A172 (cell line): ENCODE results near the gene CXorf66. TPM values are rescaled to one million over a fixed set of nuclear protein-coding genes. Genes with fewer than 3 reads are reported as not detected.
A peak's percentile ranks its signal among the peaks of the same experiment; 100 is the strongest.
"Not testable (repeated sequence)": the region's sequence is repeated elsewhere in the genome, so short reads cannot be mapped to it uniquely, and the experiment has no call there.

Source experiments
- DNase-seq: peaks from one replicate; pipeline ENCODE4 v3.0.0-alpha.2; 2015; ENCODE audit warnings: low spot score
- total RNA-seq: library from RNA; depleted of rRNA; stranded (reverse); fragments of >200 nt; shearing (Covaris generic); gene quantifications from 2 replicates; pipeline ENCODE4 v1.2.3, GENCODE V29; 2014; rRNA removed

CXorf66 gene, protein sequence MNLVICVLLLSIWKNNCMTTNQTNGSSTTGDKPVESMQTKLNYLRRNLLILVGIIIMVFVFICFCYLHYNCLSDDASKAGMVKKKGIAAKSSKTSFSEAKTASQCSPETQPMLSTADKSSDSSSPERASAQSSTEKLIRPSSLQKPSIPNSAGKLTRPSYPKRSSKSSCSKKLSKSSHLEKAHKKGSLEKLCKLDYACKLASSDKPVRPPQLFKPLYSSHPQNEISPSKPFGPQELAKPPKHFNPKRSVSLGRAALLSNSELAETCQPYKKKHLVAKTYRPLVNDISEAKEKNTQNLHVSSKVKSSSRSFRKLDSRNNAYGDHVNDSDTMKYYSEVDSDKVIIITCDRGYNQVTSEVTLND
- total RNA-seq = not detected in 2 replicates

DNA sequence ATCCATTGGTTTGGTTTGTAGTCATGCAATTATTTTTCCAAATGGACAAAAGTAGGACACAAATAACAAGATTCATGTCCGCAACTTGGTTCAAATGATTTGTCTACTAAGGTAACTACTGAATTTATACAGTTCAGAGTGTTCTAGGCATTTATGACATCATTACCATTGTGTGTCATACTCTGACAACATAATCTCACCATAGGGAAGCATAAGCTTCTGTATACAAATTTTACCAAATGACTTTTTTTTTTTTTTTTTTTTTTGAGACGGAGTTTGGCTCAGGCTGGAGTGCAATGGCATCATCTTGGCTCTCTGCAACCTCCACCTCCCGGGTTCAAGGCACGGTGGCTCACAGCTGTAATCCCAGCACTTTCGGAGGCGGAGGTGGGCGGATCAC is at the start of gene CXorf66:
Gene CXorf66 (minus strand): TSS at position 101 of the 400 bp plus-strand sequence. CDS start 25 bp downstream, at position 76.
- no peak for DNase-seq

DNA sequence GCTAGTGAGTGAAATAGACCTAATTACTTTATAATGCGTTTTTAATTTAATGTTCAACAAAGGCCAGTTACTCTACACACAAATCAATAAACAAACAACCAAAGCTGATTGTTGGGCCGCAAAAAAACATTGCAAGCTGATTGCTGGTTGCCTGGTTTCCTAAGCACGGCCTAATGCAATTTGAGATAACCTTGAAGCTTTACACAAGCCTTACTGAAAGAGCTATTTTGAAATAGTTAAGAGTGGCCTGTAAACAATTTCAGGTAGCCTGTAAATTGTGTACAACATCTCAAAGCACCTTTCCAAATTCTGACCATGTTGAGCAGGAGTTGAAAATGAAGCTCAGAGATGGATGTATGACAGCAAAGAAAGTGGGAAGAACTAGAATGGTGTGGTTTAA is 17.5 kb upstream of the CXorf66 start:
- DNase-seq = no peak

DNA sequence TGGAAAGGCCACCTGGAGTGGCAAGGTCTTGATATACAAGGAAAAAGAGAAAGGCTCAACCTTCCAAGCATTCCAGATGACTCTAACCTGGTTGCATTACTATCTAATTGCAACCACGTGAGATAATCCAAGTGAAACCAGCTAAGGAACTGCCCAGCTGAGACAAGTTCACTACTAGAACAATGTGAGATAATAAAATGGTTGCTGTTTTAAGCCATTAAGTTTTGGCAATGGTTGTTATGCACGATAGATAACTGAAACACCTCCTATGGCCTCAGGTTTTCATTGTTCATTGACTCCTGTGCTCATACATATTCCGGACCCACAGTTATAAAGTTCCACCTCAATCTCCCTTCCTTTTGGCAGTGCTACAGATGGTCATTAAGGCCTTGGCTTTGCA is 9.2 kb upstream of the CXorf66 start:
- DNase-seq = no peak

DNA sequence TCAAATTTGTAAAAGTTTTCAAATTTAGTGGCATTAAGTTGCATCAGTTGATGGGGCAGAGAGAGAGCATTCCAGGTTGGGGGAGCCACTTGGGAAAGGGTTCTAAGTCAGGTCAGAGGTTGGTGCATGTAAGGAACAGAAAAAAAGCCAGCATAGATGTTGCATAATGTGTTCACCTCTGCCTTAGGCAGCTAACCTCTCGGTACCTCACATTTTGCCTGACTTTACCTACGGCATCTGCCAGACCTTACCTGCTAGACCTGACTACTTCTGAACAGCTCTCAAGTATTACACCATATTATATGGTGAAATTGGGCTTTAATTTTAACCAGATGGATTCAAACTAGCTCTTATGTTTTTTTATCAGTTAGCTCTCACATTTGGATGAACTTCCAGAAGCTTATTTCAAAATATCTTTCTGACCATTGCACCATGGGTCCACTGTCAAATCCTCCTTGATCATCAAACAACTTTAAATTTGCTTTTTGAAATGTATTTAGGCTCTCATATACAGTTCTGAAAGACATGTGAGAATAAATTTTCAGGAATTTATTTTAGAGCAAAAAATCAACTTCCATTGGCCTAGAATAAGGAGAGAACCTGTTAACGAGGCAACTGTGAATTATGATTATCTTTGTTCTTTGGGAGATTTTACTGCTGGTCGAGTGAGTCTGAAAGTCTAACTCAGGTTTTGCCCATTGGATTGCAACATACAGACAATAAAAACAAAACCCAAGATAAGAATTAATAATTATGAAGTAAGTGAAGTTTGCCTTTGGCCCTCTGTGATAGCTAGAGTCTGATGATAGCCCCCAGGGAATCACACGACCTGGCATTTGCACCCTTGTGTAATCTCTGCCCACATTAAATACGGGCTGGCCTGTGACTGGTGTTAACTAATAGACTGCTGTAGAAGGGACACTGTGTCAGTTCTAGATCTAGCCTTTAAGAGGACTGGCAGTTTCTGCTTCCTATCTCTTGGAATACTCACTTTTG is 7.6 kb upstream of the CXorf66 start:
- DNase-seq = no peak

DNA sequence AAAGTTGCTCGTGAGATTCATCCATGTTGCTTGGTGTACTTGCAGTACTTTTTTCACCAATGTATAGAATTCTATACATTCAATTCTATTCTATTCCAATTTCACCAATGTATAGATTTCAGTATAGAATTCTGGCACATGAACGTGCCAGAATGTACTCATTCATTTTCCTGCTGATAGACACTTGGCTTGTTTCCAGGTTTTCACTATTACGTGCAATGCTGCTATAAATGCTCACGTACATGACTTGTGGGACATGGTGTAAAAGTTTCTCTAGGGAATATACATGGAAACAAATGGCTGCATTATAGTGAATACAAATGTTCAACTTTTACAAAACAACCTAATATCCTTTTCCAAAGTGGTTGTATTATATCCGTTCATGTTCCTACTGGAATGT is 6.8 kb upstream of the CXorf66 start:
- DNase-seq = no peak

DNA sequence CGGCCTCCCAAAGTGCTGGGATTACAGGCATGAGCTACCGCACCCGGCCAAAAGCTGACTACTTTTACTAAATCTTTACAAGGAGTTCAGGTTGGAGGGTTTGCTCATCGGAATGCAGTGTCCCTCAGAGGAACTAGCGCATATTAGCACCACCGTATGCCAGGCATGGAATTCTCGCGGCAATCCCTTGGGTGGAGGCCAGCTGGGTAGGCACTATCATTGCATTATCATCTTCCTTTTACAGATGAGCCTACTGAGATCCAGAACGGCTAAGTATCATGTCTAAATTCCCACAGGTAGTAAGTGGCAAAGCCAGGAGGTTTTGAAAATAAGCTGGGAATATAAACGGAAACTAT is 6.1 kb upstream of the CXorf66 start:
- no peak for DNase-seq

DNA sequence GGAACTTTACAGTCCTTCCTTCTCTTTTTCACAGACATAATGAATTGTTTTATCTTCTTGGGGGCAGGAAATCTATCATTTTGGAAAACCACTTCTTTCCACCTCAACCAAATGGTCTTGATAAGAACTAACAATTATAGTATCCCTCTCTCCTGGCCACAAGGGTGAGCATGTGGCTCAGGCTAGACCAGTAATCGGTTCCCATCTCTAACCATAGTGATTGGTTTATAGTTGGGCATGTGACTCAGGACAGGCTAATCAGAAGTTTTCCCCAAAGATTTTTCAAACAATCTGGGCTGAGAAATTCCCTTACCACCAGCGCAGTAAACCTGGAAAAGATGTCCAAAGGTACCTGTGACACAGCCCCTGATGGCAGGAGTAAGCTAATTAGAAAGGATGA is 4.0 kb upstream of the CXorf66 start:
- DNase-seq = no peak

DNA sequence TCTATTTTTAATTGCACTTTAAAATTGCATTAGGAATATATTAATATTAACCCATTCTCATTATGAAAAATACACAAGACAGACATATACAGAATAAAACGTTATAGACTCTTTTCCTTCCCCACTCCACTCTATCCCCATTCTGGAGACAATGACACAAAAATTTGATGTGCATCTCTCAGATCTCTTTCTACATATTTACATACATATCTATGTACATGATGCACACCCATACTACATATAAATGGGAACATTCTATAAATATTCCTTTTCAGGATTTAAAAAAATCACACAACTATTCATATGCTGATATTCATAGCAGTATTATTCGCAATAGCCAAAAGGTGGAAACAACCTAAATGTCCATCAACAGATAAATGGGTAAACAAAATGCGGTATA is 2.4 kb upstream of the CXorf66 start:
- DNase-seq = no peak

DNA sequence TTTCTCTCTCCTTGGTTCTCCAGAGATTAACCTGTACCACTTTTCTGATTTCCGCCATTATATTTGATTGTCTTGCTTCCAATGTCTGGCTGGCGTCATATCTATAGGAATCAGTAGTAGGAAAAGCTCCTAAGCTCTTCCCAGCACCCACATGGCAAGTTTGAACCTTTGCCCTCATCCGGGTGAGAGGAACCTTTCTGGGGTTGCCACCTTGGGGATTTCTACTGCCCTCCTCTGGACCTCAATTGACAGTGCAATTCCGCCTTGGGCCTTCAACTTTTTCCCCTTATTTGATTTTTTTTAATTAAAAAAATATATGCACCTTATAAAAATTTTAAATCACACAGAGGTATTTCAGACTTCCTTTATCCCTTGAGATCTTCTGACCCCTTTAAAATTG is 2.0 kb upstream of the CXorf66 start:
- peak; percentile 0 for DNase-seq

DNA sequence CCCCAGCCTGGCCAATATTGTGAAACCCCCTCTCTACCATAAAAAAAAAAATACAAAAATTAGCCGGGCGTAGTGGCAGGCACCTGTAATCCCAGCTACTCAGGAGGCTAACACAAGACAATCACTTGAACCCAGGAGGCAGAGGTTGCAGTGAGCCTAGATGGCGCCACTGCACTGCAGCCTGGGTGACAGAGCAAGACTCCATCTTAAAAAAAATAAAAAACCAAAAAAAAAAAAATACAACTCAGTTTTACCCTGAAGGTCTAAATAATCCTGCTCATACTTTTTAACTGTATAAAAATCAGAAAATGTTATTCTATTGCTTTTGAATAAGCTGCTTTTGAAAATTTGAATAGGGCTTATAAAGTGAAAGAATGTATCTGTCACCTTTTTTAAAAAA is 838 bp upstream of the CXorf66 start:
- not testable (repeated sequence) for DNase-seq

DNA sequence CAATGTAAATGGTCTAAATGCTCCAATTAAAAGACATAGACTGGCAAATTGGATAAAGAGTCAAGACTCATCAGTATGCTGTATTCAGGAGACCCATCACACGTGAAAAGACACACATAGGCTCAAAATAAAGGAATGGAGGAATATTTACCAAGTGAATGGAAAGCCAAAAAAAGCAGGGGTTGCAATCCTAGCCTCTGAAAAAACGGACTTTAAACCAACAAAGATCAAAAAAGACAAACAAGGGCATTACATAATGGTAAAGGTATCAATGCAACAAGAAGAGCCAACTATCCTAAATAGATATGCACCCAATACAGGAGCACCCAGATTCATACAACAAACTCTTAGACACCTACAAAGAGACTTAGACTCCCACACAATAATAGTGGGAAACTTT is 4.2 kb downstream of the CXorf66 start:
- DNase-seq = not testable (repeated sequence)

DNA sequence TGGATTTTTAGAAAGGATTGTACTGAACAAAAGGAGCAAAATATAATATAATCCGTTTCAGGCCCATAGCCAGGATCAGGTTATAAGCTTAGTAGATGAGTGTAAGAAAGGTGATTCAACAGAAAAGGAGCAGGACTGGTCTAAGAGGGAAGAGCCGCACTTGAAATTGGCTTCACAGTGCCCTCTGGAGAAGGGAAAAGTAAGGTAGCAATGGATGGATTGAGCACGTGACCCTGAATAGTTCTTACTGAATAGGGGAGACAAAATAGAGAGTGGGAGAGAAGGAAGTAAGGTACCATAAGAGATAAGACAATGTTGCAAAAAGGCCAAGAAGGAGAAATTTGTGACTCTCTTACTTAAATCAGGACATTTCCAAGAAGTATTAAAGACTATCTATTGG is 15.6 kb downstream of the CXorf66 start:
- DNase-seq = no peak

DNA sequence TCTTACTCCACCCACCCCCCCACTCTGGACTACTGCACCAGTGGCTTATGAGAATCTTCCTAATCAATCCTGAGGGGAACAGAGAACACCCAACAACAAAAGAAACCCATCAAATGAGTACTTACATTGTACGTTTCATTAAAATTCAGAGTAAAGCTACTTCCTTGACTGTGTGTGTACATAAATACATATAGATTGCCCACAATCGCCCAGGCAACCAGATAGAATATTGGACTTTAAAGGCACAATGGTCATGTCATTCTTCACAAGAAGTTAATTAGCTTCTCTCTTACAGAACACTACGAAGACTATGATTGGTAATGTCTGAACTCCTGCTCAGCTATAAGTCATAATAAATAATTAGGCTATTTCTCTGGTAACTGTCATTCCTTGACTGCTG is 20.2 kb downstream of the CXorf66 start:
- DNase-seq = no peak

DNA sequence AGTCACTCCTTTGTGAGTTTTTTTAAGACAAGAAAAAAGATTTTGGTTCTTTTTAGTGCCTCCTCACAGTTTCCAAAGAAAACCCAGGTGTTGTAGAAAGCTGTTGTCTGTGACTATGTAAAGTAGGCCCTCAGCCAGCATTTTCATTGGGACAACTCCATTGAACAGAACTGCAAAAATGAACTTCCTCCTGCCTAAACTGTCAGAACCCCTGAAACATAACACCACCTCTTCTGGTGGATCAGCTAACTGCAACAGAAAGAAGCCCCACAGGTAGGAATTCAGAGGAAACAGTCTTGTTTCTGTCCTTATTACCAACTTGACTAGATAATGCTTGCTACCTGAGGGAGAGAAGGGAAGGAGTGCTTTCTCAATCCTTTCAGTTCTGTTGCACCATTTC is 29.1 kb downstream of the CXorf66 start:
- DNase-seq = no peak

DNA sequence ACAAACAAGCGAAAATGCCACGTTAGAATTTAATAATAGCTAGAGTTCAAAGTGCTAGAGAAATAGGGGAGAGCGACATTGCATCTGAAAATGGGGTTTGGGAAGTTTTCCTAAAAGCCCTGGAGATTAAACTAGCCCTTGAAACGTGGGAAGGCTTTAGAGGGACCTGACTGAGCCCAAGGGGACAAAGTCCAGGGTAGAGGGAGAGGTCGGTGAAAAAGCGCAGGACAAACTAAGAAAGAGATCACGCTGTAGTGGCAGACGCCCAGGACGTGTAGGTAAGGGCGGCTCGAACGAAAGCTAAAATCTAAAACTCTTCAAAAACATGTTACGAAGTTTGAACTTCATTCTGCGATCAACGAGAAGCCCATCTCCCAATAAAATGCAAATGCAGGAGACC is 31.4 kb downstream of the CXorf66 start:
- DNase-seq = no peak

DNA sequence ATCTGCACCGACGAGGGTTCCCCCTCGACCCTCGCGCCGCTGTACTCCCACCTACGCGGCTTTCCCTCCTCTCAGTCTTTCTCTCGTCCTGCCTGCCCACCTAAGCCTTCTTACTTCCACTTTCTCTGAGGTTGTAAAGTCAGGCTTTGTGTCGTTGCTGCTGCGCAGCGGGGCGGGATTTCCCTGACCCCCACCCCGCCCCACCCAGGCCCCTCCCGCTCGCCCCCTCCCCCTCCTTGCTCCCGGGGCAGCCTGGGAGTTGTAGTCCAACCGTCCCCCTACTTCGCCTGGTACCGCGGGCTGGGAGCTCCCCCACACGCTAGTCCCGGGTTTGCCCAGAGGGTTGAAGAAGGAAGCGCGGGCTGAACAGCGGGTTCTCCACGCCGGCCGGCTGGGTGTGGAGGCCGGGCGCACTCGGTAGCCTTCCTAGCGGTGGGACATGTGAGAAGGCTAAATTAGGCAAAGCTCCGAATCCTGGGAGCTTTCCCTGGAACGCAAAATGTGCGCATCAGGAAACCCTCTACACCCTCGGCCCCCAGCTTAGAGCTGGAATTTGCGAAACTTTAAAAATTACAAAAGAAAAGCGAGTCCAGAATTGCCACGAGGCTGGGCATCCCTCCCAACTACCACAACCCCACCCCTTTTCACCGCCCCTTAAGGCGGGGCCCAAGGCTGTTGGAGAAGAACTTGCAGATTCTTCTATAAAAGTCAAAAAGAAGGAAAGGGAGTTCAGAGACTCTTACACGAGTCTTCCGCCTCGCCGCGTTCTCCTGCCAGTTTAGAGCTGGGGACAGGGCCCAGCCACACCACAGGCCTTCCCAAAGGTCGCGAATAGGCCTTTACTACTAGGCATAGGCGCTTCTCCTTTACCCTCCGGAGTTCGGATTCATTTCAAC is 32.2 kb downstream of the CXorf66 start, which contains the start of gene ATP11C:
Gene ATP11C (minus strand): TSS at position 153 of the 896 bp plus-strand sequence. CDS start 1,011 bp downstream, outside the sequence.
- DNase-seq = peak; percentile 40

DNA sequence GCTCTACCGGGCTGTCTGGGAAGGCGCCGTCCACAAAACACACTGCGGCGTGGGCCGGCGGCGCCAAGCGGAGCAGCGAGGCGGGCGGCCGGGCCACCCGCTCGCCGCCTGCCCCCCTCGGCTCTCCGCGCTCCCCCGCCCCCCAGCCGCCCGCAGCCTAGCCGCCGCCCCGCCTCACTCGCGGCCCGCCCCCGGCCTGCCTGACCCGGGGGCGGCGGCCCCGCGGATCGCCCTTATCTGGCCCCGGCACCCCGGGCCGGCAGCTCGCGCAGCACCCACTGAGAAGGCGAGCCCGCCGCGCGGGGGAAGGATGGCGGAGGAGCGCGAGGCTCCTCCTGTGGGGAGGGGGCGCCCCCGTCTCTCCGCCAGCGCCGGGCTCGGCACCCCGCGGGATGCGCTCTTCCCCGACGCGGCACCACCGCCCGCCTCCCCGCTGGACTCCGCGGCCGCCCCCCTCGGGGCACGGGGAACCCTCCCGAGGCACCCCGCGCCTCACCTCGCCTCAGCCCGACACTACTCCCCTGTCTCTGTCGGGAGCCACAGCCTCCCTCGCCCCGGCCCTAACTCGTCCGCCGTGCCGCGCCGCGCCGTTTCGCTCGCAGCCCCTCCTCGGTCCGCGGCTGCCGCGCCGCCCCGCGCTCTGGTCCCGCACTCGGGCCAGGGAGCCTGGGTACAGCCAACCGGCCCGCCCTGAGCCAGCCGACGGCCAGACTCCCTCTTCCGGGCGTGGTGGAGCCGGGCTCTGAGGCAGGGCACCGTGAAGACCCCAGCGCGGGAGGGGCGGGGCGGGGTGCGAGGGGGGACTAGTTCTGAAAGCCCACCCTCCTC is 33.0 kb downstream of the CXorf66 start:
- no peak for DNase-seq

DNA sequence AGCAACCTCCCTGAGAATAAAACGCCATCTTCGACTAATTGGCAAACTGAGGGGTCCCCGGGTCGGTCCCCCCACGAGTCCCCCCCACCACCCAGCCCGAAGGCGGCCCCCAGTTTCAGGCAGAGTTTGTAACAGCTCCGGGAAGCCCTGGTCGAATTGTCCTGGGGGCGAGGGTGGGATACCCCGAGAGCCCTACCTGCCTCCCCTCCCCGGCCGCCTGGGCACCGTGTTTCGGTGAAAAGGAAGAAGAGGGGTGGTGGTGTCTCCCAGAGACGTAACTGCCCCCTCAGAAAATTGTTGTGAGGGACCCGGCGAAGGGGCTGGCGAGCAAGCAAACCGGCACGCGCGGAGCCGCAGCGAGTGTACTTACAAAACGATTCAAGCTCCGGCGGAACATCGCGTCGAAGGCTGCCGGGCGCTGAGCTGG is 33.7 kb downstream of the CXorf66 start:
- DNase-seq = no peak

DNA sequence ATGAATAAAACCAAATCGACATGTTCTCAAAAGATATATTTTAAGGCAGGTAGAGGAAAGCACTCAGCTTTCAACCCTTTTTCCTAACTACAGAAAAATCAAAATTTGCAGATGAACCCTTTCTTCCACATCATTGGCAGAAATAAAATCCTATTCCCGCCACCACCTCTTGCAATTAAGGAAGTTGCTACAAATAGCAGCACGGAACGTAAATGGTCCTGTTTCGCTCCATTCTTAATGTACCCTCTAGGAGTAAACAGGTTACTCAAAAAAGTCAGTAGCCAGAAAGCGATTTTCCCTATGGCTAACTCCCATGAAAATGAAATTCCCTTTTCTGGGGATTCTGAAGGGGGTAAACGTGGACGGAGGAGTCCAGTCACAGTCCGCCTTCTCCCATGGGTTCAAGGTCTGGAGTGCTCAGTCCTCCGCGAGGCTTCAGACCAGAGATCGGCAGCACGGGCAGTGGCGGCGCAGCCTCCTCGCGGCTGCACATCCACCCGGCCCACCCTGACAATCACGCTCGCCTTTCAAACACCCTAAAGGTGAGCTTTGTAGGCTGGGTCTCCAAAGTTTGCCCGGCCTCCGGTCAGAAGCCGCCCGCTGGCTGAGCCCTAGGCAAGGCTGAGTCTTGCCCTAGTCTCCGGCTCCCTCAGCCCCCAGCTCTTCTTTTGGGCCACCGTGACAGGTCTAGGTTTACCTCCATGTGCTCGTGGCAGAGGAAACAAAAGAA is 34.2 kb downstream of the CXorf66 start:
- no peak for DNase-seq

DNA sequence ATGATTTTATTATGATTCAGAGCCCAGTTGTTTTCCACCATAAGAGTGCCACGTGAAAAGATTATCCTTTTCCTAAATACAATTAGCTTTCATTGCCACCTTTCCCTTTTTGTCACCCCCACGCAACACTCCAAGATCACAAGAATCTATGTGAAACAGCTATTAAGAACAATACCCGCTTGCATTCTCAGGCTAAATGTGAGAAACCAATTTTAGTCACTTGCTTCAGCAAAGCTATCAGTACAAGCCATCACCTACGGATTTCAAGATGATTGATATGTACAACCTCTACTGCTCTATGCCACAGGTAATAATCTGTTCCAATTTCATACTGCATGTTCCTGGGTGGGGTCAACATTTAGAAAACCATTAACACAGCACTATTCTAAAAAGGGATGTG is 34.9 kb downstream of the CXorf66 start:
- no peak for DNase-seq
